GM21423 (cell line): Measurements from ENCODE around the gene ATP8A2.
"Not testable (repeated sequence)": the region's sequence is repeated elsewhere in the genome, so short reads cannot be mapped to it uniquely, and the experiment has no call there.

ENCODE experiments used
- ATAC-seq: cut with Tn5 transposase; IDR thresholded peaks from one replicate; pipeline ENCODE4 v1.9.1; 2021; ENCODE audit warnings: mild to moderate bottlenecking, moderate library complexity; ENCODE audit not compliant: unreplicated experiment

Gene ATP8A2

DNA sequence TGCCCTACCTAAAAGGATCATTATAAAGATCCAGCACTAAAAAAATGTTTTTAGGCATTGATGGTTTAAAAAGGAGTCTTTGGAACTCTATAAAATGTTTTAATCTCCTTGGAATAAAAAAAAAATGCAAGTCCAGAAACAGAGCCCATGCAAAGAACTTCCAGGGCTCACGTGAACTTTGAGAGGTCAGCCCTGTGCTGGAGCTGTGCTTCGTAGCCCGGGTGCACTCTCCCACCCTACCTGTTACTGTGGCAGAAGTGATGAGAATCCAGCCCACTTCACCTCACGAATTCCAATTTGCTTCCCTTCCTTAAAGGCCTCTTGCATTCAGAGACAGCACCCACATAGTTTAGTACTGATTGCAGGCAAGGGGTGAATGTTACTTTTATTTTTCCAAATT, 412.3 kb downstream of the ATP8A2 start:
- ATAC-seq: no peak

DNA sequence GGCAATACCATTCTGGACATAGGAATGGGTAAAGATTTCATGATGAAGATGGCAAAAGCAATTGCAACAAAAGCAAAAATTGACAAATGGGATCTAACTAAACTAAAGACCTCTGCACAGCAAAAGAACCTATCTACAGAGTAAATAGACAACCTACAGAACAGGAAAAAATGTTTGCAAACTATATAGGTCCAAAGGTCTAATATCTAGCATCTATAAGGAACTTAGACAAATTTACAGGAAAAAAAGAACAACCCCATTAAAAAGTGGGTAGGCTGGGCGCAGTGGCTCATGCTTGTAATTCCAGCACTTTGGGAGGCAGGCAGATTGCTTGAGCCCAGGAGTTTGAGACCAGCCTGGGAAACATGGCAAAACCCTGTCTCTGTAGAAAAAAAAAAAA, 418.4 kb downstream of the ATP8A2 start:
- ATAC-seq: not testable (repeated sequence)

DNA sequence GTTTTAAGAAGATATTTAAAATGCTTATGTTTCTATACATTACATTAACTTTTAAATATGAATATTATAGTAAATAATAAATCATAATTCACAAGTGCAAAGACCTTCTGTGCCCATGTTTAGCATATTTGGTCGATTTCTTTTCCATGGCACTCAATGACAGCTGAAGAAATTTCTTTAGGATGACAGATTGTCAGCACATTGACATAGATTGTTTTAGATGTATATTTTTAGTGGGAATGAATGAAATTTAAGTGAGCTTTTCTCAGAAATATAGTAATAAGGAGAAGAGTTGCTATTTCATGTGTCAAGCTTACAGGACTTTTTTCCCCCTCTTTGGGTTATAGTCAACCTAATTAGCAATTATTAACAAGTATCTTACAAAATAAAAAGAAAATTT, 423.5 kb downstream of the ATP8A2 start:
- ATAC-seq: no peak

DNA sequence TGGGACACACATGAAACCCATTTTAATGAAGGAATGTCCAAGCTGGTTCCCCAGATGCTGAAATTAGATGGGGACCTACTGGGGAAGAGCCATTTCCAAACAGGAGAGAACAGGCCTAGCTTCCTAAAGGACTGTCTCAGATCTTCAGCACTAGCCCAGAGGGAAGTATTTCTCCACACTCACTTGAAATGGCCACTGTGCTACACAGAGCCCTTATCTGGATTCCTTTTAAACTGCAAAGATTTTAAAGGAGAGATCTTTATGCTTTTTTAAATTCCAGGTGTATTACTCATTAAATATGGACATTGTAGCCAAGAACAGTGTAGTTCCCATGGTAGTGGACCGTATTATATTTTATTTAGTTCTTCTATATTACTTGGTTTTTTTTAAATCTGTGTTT, 424.7 kb downstream of the ATP8A2 start:
- no peak for ATAC-seq

DNA sequence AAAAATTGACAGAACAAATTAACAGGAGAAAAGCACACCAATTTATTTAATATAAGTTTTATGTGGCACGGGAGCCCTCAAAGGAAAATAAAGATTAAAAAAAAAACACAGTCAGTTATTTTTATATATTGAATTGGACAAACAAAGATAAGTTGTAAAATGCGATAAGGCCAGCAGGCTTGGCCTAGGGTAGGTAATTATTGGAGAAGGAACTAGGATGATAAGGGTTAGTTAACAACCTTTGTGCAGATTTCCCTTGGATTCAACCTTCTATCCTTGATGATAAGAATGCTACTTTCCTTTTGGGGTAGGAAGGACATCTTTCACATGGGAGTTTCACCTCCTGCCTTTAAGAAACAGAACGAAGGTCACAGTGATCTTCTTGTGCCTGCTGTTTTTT, 427.2 kb downstream of the ATP8A2 start:
- ATAC-seq: no peak

DNA sequence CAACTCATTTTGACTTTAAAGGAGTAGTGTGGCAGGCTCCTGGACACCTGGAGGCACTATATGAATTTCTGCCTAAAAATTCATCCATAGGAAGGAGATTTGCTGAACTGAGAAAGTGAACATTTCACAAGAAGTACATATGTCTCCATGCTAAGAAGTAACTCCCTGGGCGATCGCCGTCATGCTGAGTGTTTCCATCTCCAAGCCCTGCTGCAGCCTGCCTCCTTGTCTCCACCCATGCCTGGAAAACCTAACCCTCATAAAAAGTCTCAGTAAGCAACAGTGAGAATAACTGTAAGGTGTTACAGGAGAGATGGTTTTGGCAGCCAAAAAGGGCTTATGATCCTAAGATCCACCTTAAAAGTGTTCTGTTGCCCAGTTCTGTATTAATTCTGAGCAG, 428.7 kb downstream of the ATP8A2 start:
- ATAC-seq: no peak

DNA sequence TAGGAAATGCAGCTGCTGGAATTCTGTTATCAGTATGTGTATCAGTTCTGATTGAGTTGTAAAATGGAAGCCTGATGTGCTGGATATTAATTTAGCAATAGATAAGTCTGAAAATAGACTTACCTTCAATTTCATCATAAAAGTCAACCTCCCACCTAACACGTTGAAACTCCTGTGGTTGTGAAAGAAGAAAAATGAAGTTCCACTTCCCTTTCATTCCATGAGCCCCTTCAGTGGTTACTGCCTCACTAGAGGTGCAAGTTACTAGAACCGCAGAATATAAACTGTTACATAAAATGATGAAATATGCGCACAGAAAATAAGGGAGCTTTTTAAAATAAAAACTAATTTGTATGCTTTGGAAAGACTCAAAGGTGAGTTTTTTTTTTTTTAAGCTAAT, 430.8 kb downstream of the ATP8A2 start:
- no peak for ATAC-seq

DNA sequence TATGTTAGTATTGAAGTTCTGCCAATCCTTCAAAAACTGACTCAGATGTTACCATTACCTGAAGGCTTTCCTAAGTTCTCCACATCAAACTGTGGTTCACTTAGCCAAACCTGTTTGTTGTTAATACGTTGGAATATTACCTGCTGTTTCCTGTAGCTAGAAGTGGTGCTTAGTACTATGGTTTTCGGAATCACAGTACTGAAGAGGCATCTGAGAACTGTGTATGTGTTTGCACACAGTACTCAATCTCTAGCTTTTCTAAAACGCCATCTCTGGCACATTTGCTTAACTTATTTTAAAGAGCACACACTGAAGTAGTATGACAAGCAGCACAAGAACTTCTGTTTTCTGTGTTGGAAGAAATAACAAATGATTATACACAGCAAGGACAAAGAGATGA, 431.9 kb downstream of the ATP8A2 start:
- ATAC-seq: no peak

DNA sequence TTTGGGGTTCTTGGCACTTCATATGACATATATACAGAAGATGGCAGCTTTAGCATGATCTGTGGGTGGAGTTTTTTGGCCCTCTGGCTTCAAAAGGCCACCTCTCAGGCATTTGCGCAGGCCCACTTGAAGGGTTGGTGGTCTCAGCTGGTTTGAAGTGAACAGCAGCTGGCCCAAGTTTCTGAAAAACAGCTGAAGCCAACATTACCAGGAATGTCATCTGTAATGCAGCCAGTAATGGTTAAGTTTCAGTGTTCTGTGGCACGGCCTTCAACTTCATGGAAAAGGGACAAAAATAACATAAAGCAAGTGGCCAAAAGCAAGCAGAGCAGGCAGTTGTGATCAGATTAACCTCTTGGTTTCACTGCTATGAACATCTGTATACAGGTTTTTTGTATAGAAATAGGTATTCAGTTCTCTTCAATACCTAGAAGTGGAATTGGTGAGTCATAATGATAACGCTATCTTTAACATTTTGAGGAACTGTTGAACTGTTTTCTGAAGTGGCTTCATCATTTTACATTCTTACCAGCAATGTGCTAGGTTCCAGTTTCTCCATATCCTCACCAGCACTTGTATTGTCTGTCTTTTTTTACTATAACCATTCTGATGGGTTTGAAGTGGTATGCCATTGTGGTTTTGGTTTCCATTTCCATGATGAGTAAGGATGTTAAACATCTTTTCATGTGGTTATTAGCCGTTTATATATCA, 434.6 kb downstream of the ATP8A2 start:
- no peak for ATAC-seq

DNA sequence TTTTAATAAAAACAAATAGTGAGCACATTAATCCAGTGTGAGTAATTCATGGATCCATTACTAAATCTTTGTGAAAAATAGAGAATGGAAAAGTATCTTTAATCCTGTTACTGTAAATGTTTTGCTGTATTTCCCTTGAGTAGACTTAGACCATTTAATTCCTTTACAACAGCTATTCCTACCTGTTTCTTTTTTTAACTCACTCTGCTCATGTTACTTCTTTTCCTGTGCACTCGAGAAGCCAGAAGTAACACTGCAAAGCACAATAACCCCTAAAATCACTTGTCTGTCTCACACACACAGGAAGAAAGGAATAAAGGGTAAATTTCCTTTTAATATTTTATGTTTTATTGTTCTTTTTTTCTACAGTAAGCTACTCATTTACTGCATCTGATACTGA, 435.8 kb downstream of the ATP8A2 start:
- no peak for ATAC-seq

DNA sequence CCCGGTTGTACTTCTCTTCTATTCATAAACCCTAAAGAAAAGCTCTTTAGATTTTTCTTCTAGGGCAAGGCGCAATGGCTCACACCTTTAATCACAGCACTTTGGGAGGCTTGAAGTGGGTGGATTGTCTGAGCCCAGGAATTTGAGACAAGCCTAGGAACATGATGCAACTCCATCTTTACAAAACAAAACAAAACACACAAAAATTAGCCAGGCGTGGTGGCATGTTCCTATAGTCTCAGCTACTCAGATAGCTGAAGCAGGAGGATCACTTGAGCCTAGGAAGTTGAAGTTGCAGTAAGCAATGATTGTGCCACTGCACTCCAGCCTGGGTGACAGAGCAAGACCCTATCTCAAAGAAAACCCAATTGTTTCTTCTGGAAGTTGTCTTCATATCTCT, 439.7 kb downstream of the ATP8A2 start:
- no peak for ATAC-seq

DNA sequence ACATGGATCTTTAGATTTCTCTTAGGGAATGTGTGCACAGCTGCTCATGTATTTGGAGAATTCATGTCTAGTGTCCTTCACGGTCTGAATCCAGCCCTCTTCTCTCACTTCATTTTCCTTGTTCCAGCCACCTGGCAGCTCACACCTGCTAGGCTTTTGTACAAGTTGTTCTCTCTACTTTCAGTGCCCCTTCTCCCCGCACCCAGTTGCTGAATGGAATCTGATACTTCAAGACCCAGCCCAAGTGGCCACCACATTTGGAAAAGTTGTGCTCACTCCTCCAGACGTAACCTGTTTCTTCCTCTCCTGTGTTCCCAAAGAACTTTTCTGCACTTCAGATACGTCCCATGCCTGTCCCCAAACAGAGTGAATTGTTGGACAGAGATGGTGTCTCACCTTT, 444.5 kb downstream of the ATP8A2 start:
- ATAC-seq: no peak

DNA sequence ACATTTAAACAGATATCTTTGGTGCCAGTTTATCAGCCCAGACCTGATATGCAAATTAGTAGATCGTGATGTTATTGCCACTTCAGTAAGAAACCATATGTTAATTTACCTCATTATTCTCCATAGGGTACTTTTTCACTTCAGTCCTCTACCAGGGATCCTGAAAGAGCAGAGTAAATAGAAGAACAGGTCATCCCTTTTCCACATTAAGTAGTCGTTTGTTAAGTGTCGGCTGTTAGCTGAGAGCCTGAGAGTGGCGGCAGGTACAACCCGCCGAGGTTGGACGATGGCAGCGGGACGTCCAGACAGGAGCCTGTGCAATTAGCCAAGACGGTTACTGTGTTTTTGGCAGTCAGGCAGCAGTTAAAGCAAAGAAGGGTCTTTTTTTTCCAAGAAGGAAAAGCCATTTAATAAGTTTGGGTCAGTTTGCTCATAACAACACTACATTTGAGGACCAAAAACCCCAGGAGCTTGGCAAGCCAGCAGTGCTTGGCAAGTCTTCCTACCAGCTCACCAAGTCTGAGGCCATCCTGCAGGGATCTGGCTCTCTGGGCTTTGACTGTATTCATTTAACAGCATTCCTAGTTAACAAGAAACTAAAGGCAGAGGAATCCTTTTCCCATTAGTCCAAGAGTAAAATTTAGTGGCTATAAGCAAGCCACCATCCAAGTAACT, 448.2 kb downstream of the ATP8A2 start:
- no peak for ATAC-seq

DNA sequence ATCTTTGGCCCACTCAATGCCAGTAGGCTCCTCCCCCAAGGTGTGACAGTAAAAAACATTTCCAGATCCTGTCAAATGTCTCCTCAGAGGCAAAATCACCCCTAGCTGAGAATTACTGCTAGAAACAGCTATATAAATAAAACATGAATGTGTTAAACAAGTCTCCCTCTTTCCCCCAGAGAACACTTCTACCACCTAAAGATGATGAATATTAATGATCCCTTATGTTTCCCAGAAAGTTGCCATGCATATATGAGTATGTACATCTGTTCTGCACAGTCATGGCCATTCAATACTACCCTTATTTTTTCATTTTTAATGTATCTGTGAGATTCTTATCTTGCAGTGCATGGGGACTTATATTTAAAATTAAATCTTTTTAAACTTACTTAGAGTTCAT, 450.0 kb downstream of the ATP8A2 start:
- no peak for ATAC-seq

DNA sequence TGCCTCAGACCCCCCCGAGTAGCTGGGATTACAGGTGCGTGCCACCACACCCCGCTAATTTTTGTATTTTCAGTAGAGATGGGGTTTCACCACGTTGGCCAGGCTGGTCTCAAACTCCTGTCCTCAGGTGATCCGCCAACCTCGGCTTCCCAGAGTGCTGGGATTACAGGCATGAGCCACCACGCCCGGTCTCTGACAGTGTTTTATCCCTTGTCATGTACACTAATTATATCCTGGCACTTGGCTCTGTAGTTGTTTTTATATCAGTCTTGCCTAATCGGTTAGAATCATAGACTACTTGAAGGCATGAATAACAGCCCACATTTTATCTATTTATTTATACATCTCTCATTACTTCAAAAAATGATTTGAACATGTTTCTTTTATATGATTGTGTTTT, 455.4 kb downstream of the ATP8A2 start:
- ATAC-seq: not testable (repeated sequence)

DNA sequence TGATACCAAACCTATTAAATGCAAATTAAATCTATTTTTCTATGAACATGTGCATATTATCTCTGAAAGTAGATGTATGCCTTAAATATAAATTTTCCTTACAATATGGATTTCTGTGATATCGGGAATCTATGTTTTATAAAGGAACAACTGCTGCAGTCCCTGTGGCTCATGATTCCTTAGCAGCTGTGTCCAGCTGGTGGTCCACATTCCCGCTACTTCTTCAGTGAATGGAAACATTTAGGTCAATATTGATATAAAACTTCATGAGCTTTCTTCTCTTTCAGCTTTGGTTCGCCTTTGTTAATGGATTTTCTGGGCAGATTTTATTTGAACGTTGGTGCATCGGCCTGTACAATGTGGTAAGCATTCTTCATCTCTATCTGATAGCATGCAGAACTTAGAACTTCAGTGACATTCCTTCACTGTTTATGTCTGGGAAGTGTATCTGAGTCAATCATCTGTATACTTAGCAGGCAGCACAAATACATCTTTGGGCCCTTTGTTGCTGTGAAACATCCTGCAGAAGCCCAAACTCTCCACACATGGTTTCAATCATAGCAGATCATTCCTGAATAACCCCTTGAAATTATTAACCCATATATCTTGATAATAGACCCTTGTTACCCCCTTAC, 456.2 kb downstream of the ATP8A2 start:
- no peak for ATAC-seq

DNA sequence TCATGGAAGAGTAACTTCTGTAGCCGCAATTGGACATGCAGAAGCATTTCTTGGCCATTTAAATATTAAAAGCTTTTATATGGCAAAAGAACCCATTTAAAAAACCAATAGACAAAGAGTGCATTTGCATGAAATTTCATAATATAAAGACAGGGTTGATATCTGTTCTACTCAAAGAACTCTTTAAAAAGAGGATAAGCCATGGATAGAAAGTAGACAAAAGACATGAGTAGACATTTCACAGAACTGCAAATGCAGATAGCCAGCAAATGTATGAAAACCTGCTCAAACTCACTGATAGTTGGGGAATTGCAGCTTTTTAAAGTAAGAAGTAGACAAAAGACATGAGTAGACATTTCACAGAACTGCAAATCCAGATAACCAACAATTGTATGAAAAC, 462.0 kb downstream of the ATP8A2 start:
- ATAC-seq: no peak

DNA sequence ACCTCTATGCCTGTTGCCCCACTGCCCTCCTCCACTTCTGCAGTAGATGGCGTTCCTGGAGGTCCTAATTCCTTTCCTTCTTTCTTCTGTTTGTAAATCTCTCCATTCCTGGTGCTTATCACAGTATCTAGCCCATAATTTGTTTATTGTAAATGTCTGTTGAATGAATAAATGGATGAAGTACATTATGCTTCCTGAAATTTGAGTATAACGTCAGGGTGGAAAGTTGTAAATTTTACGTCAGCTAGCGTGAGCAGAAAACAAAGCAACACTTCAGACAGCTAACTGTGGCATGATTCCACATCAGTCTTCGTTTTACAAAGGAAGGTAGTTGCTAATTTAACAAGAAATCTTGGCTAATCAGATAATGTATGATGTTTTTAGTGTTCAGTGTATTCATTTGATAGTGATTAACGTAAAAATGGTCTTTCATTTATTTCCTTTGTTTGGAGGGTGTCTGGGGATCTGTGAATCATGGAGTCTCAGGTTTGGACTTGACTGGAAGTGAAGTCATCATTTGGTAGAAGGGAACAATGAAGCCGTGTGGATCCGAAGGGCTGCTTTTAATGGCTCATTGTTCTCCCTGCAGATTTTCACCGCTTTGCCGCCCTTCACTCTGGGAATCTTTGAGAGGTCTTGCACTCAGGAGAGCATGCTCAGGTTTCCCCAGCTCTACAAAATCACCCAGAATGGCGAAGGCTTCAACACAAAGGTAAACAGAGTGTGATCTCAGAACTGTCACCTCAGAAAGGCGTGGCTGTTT, 465.0 kb downstream of the ATP8A2 start:
- ATAC-seq: no peak

DNA sequence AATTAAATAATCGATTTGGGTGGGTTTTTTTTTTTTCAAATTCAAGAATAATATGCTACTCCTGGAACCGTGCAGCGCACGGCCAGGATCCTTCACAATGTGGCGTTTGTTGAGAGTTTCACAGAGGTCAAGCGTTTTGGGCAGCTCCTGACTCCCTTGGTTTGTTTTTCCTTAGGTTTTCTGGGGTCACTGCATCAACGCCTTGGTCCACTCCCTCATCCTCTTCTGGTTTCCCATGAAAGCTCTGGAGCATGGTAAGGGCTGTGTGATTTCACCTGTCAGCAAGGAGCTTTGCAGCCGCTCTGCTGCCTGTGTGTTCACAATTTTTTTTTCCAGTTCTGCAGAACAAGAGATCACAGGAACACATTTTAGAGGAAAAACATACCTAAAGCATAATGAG, 467.6 kb downstream of the ATP8A2 start:
- no peak for ATAC-seq

DNA sequence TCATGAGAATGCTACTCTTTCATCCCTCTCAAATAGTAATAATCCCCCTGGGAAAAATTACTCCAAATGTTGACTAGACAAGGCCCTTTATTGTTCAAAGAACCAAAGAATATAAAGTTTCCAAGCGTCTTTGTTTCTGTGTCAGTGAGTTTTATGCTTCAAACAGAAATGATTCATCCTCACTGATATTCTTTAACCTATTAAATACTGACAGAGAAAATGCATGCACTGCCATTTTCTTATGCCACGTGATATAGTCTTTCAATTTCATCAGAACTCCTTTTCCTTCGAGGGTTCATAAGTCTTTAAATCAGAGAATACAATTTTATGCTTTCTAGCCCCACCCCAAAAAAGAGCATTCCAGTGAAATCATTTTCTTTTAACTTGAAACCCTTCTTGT, 468.5 kb downstream of the ATP8A2 start:
- no peak for ATAC-seq

DNA sequence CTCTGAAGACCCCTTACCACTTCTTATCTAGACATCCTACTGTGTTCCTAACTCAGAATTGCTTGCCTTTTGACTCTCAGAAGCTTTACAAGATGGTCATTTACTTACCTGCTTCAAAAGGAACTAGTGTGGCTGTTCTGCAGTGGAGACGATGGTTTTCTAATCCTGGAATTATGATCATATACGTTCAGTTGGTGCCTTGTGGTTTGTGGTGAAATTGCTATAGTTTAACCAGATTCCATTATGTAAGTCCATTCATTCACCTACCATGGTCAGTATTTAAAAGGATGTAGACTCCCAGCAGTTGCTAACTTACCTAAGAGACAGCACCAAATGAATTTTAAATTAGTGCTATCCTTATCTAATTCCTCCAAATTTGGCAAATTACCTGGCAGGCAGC, 469.2 kb downstream of the ATP8A2 start:
- no peak for ATAC-seq

DNA sequence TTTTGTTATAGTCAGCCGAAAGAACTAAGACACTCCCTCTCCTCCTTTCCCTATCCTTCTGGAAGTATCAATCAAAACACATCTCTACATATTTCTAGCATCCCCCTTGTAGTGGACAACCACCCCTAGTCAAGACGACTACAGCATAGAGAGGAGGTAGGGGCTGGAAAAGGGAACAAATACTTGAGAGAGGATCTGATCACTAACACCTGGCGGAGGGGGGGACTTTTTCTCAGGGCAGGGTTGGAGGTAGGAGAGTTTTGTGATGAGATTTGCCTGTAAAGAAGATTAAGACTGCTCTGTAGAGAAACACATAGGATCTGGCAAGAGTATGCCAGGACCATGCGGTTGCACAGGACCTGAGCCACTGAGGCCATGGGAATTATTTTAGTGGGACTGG, 471.9 kb downstream of the ATP8A2 start:
- no peak for ATAC-seq
